NCI-H82 (cell line): ENCODE measurements around the gene LINGO4.

Source experiments
- DNase-seq: peaks from one replicate; lab custom pipeline; 2025; lab: John Stamatoyannopoulos, UW

LINGO4 gene

GRCh38 chr1:151833172-151833900 lies 28.1 kb upstream of the LINGO4 start:
- DNase-seq: no peak

- DNase-seq: no peak
Measured at GRCh38 chr1:151832318-151832980, 27.2 kb upstream of the LINGO4 start.

GRCh38 chr1:151831605-151832004 lies 26.4 kb upstream of the LINGO4 start, which contains the start of gene RORC:
Gene RORC, minus strand, starts transcription at chr1:151831802. Its CDS starts 38 bp downstream, at chr1:151831764.
- no peak for DNase-seq

GRCh38 chr1:151831256-151831591 lies 26.0 kb upstream of the LINGO4 start:
- DNase-seq: no peak

- DNase-seq: no peak
Measured at GRCh38 chr1:151830055-151830454, 24.8 kb upstream of the LINGO4 start.

- DNase-seq: no peak
Measured at GRCh38 chr1:151829352-151830046, 24.3 kb upstream of the LINGO4 start.

GRCh38 chr1:151828921-151829320 lies 23.7 kb upstream of the LINGO4 start:
- no peak for DNase-seq

- peak; percentile 25 for DNase-seq
Measured at GRCh38 chr1:151827853-151828252, 22.6 kb upstream of the LINGO4 start.

- no peak for DNase-seq
Measured at GRCh38 chr1:151825751-151826660, 20.8 kb upstream of the LINGO4 start.

- no peak for DNase-seq
Measured at GRCh38 chr1:151825204-151825603, 20.0 kb upstream of the LINGO4 start.

- no peak for DNase-seq
Measured at GRCh38 chr1:151823175-151823574, 18.0 kb upstream of the LINGO4 start.

GRCh38 chr1:151822404-151822803 lies 17.2 kb upstream of the LINGO4 start:
- DNase-seq: peak; percentile 19

GRCh38 chr1:151820940-151821339 lies 15.7 kb upstream of the LINGO4 start:
- DNase-seq: no peak

GRCh38 chr1:151819976-151820623 lies 14.9 kb upstream of the LINGO4 start:
- no peak for DNase-seq

GRCh38 chr1:151819227-151819835 lies 14.1 kb upstream of the LINGO4 start:
- DNase-seq: no peak

- DNase-seq: no peak
Measured at GRCh38 chr1:151817353-151817730, 12.1 kb upstream of the LINGO4 start.

- DNase-seq: no peak
Measured at GRCh38 chr1:151816548-151817352, 11.5 kb upstream of the LINGO4 start.

GRCh38 chr1:151815716-151816327 lies 10.6 kb upstream of the LINGO4 start:
- DNase-seq: no peak

- no peak for DNase-seq
Measured at GRCh38 chr1:151814971-151815545, 9.8 kb upstream of the LINGO4 start.
